HEK293T (cell line): ENCODE data around the gene EFCAB11.

Source experiments
- BHLHE40 ChIP-seq: fragments of 450-650 bp; IDR thresholded peaks from 2 replicates; pipeline ENCODE4 v1.6.1; 2016; ENCODE audit warnings: mild to moderate bottlenecking, moderate library complexity, borderline replicate concordance
- ELF4 ChIP-seq: fragments of 450-650 bp; IDR thresholded peaks from 2 replicates; pipeline ENCODE4 v1.6.1; 2017; ENCODE audit warnings: antibody characterized with exemption
- FOXK2 ChIP-seq: fragments of 450-650 bp; IDR thresholded peaks from 2 replicates; pipeline ENCODE4 v1.6.1; 2016; ENCODE audit warnings: mild to moderate bottlenecking
- FOXM1 ChIP-seq: fragments of 450-650 bp; IDR thresholded peaks from 2 replicates; pipeline ENCODE4 v1.6.1; 2017; ENCODE audit warnings: mild to moderate bottlenecking, borderline replicate concordance
- HDGF ChIP-seq: fragments of 450-650 bp; IDR thresholded peaks from 2 replicates; pipeline ENCODE4 v1.6.1; 2017; ENCODE audit warnings: antibody characterized with exemption, borderline replicate concordance
- L3MBTL2 ChIP-seq: fragments of 450-650 bp; conservative IDR thresholded peaks from 2 replicates; pipeline ENCODE4 v1.6.1; 2016; ENCODE audit warnings: mild to moderate bottlenecking
- LEF1 ChIP-seq: fragments of 450-650 bp; IDR thresholded peaks from 2 replicates; pipeline ENCODE4 v1.6.1; 2017; ENCODE audit warnings: mild to moderate bottlenecking, borderline replicate concordance
- NFRKB ChIP-seq: fragments of 450-650 bp; IDR thresholded peaks from 2 replicates; pipeline ENCODE4 v1.6.1; 2016; ENCODE audit warnings: mild to moderate bottlenecking, moderate library complexity
- PKNOX1 ChIP-seq: fragments of 450-650 bp; IDR thresholded peaks from 2 replicates; pipeline ENCODE4 v1.6.1; 2016
- SP1 ChIP-seq: fragments of 450-650 bp; IDR thresholded peaks from 2 replicates; pipeline ENCODE4 v1.6.1; 2017
- SUZ12 ChIP-seq: fragments of 450-650 bp; IDR thresholded peaks from 2 replicates; pipeline ENCODE4 v1.6.1; 2016; ENCODE audit warnings: mild to moderate bottlenecking
- TARDBP ChIP-seq: fragments of 450-650 bp; IDR thresholded peaks from 2 replicates; pipeline ENCODE4 v1.6.1; 2016

- TF ChIP-seq ELF4 (no peak), NFRKB (no peak), LEF1 (no peak), PKNOX1 (no peak), FOXK2 (no peak), TARDBP (no peak), HDGF (no peak), BHLHE40 (no peak), SUZ12 (no peak), L3MBTL2 (no peak), FOXM1 (no peak), SP1 (no peak)
Measured at GRCh38 chr14:89889626-89890025, 64.9 kb downstream of the EFCAB11 start.
